Testis (tissue), 3 donors: ENCODE data around the gene COL5A1. TPM values are rescaled to one million over a fixed set of nuclear protein-coding genes. Genes with fewer than 3 reads are reported as not detected.

ENCODE experiments used
- DNase-seq: peaks from one replicate; pipeline ENCODE4 v3.0.0-alpha.2; 2019
- H3K27ac ChIP-seq, 2 donors: fragments of 200-600 bp; sonication (generic); one replicate each; pipeline ENCODE4 v1.5.1; 2019
- H3K27me3 ChIP-seq: fragments of 200-600 bp; sonication (generic); one replicate; pipeline ENCODE4 v1.5.1; 2019
- H3K36me3 ChIP-seq: fragments of 200-600 bp; sonication (generic); one replicate; pipeline ENCODE4 v1.5.1; 2017; ENCODE audit warnings: low read depth; ENCODE audit errors: missing control alignments
- H3K4me1 ChIP-seq: fragments of 200-600 bp; sonication (generic); one replicate; pipeline ENCODE4 v1.5.1; 2019
- H3K4me3 ChIP-seq, 2 donors: fragments of 200-600 bp; sonication (generic); one replicate each; pipeline ENCODE4 v1.5.1; 2017 to 2019
- H3K9me3 ChIP-seq: fragments of 200-600 bp; sonication (generic); one replicate; pipeline ENCODE4 v1.5.1; 2017
- CTCF ChIP-seq, 3 experiments: fragments of 450-650 bp in 2 of 3; fragments of 200-600 bp in 1 of 3; sonication (generic) in 1 of 3; IDR thresholded peaks; one replicate each; pipeline ENCODE4 v1.5.1; 2016 to 2019; ENCODE audit warnings: antibody characterized with exemption in 3 of 3, mild to moderate bottlenecking in 2 of 3, moderate library complexity in 1 of 3
- POLR2A ChIP-seq: fragments of 450-650 bp; IDR thresholded peaks from one replicate; pipeline ENCODE4 v1.6.1; 2017; ENCODE audit warnings: antibody characterized with exemption, mild to moderate bottlenecking, moderate library complexity
- WGBS, 2 donors: methylation state at CpG; one replicate each; pipeline ENCODE4 v1.1.5; 2018; 5-methylcytosine and 5-hydroxymethylcytosine counted together
- intact Hi-C: fragments of 100-400 bp; cut with DNase I; formaldehyde crosslinking; loops from one replicate; pipeline ENCODE4 v1.15.1; 2023; ENCODE audit warnings: low total_unique reads
- polyA plus RNA-seq: library from polyadenylated mRNA; stranded (reverse); fragments of 350-450 nt; fragmentation: Illumina TruSeq; extraction: RNeasy Lipid Tissue Mini Kit (QIAGEN cat#74804); gene quantifications from one replicate; pipeline ENCODE4 v1.2.3, GENCODE V29; 2014; ENCODE audit warnings: low read depth, low replicate concordance; ENCODE audit not compliant: insufficient read depth
- total RNA-seq, 2 donors: library from RNA; depleted of rRNA; stranded (reverse); fragments of >200 nt; gene quantifications; one replicate each; pipeline ENCODE4 v1.2.3, GENCODE V29; 2016

Gene COL5A1
- total and polyA plus RNA-seq, 3 donors from 2014 or later: 18.5 to 34.3 (median 20.8) TPM

- no peak overlapping the region for H3K27ac ChIP-seq
- no peak for DNase-seq
- H3K4me3 ChIP-seq: no peak overlapping the region
- H3K9me3 ChIP-seq: no peaks in the 10 kb centered on the region
- WGBS, 2 donors: 83 to 86% methylated on average over 25 to 28 of the region's 28 CpGs
- no peaks in the 10 kb centered on the region for H3K27me3 ChIP-seq
- TF ChIP-seq CTCF (IDR thresholded peaks at IDR 0.05): no peak
- H3K36me3 ChIP-seq: no peaks in the 10 kb centered on the region
- H3K4me1 ChIP-seq: peaks cover 3% of the 10 kb centered on the region
- intact Hi-C loops: no loop called here
Measured at GRCh38 chr9:134728801-134729495, 87.3 kb downstream of the COL5A1 start.

- no peaks in the 10 kb centered on the region for H3K27me3 ChIP-seq
- TF ChIP-seq CTCF (IDR thresholded peaks at IDR 0.05) (no peak), POLR2A (no peak)
- no peak overlapping the region for H3K27ac ChIP-seq
- no peak overlapping the region for H3K4me3 ChIP-seq
- H3K9me3 ChIP-seq: no peaks in the 10 kb centered on the region
- intact Hi-C loops: loop anchor here (10.0 kb wide), 1 partner anchor 275 kb away; no protein-coding TSS in a partner anchor
- WGBS, 2 donors: 76 to 83% methylated on average over 17 to 23 of the region's 23 CpGs
- no peaks in the 10 kb centered on the region for H3K36me3 ChIP-seq
- peaks cover 10% of the 10 kb centered on the region for H3K4me1 ChIP-seq
- no peak for DNase-seq
Measured at GRCh38 chr9:134730011-134730760, 88.6 kb downstream of the COL5A1 start.

- intact Hi-C loops: loop anchor here (10.0 kb wide), 1 partner anchor 276 kb away; no protein-coding TSS in a partner anchor
- Histone ChIP-seq H3K9me3 (no peaks in the 10 kb centered on the region), H3K27me3 (no peaks in the 10 kb centered on the region), H3K4me3 (no peak overlapping the region), H3K4me1 (peaks cover 14% of the 10 kb centered on the region), H3K27ac (no peak overlapping the region), H3K36me3 (no peaks in the 10 kb centered on the region)
- DNase-seq: no peak
- 78 to 96% methylated on average over 5 to 22 of the region's 22 CpGs for WGBS, 2 donors
- TF ChIP-seq CTCF (IDR thresholded peaks at IDR 0.05) (no peak), POLR2A (no peak)
Measured at GRCh38 chr9:134730761-134731496, 89.3 kb downstream of the COL5A1 start.

GRCh38 chr9:134731497-134732391 lies 90.1 kb downstream of the COL5A1 start:
- 93% methylated on average over 42 to 45 of the region's 45 CpGs for WGBS, 2 donors
- H3K4me1 ChIP-seq: peaks cover 17% of the 10 kb centered on the region
- no peak overlapping the region for H3K4me3 ChIP-seq
- DNase-seq: no peak
- H3K27me3 ChIP-seq: no peaks in the 10 kb centered on the region
- no peak overlapping the region for H3K27ac ChIP-seq
- intact Hi-C loops: loop anchor here (10.0 kb wide), 1 partner anchor 277 kb away; no protein-coding TSS in a partner anchor
- H3K9me3 ChIP-seq: no peaks in the 10 kb centered on the region
- TF ChIP-seq POLR2A: no peak
- no peak for TF ChIP-seq CTCF (IDR thresholded peaks at IDR 0.05)
- no peaks in the 10 kb centered on the region for H3K36me3 ChIP-seq
